Stimulated activated CD4-positive, alpha-beta T cell treated with anti-CD3 and anti-CD28 coated beads, TNF-alpha, amount 100 ng/mL, for 1 hour (primary cell): ENCODE data around the gene OLFM1.
"Not testable (repeated sequence)": the region's sequence is repeated elsewhere in the genome, so short reads cannot be mapped to it uniquely, and the experiment has no call there.

ENCODE experiments used
- DNase-seq, 3 donors: peaks; one replicate each; pipeline ENCODE4 v3.0.0-alpha.2; 2020; ENCODE audit warnings: low read depth in 3 of 3, low spot score in 1 of 3

The OLFM1 gene

DNA sequence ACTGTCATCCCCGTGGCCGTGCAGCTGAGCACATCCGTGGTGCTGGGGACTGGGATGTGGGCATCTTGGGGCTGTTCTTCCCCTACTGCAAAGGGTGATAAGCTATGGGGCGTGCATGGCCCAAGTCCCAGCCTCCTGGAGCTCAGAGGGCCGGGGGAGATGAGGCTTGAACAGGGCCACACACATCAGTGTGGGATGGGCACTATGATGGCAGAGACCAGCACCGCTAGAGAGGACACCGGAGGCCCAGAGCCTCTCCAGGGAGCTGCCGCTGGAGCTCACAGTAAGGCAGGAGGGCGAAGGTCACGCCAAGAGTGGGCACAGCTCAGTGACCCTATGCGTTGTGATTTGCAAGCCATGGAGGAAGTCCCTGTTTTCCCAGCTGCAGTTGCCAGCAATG lies 63.5 kb downstream of the OLFM1 start:
- DNase-seq: no peak

- no peak for DNase-seq
These were observed 64.5 kb downstream of the OLFM1 start for GRCh38 chr9:135151757-135152613.

GRCh38 chr9:135152614-135153334 lies 65.3 kb downstream of the OLFM1 start:
- no peak for DNase-seq

DNA sequence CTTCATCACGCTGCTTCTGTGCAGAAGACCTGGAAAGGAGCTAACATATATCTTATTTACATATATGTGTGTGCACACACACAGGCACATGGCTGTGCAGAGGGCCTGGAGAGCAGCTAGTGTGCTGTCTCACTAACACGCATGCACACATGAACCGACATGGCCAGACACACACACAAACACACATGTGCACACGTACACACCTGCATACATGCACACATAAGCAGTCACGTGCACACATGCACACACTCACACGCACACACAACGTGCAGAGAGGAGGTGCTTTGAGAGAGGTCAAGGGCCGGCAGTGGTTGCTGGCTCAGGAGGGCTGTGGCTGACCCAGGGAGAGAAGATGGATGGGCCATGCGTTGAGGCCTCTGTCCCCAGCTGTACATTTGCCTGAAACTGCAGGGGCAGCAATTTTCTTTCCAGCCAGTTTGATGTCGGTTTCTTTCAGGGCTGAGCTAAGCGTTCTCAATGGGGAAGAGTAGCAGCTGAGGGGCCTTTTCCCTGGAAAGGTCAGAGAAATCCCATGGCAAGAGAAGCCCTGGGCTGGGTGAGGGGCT lies 66.7 kb downstream of the OLFM1 start:
- no peak for DNase-seq

DNA sequence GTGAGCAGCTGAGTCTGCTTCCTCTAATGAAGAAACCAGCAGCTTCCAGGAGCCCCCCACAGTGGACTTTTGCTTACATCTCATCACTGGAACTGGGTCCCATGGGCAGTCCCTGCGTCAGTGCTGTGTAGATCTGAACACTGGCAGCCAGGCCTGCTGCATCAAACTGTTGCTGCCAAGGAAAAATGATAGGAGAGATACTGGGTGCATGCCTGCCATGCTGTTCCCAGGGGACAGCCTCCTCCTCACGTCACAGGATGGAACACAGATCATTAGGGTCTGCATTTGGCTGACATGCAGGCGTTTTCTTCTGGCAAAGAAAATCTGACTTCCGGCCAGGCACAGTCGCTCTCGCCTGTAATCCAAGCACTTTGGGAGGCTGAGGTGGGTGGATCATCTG lies 67.9 kb downstream of the OLFM1 start:
- no peak for DNase-seq

GRCh38 chr9:135156525-135157510 lies 69.3 kb downstream of the OLFM1 start:
- DNase-seq: no peak

- DNase-seq: no peak
These were observed 70.5 kb downstream of the OLFM1 start for GRCh38 chr9:135157856-135158563.

DNA sequence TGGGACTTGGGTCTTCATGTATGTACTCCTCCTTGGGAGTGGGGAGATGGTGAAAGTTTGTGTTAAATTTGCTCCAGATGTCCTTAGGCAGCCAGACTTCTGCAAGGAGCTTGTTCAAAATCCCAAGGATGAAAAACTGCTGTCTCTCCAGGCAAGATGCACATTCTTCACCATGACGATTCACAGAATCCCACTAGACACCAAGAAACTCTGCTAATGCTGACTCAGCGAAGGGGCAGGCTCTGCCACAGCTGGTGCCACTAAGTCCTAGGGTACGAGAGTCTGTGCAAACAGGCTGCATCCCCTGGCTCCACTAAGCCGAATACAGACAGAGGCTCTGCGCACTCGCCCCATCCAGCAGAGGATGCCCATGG lies 71.1 kb downstream of the OLFM1 start:
- DNase-seq: no peak

GRCh38 chr9:135159801-135160200 lies 72.3 kb downstream of the OLFM1 start:
- DNase-seq: no peak

DNA sequence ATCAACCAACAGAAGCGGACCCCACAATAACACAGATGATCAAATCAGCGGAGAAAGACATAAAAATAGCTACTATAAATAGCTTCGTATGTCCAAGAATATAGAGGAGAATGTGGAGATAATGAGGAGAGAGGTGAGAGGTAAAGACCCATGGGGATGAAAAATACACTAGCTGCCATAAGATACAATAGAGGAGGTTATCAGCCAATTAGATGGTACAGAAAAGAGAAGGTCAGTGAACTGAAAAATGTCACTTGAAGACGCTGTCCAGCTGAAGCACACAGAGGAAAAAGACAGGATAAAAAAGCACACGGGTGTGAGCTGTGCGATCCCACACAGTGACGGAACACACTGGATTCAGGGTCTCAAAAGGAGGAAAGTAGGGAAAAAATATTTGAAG lies 73.4 kb downstream of the OLFM1 start:
- no peak for DNase-seq

- DNase-seq: not testable (repeated sequence)
These were observed 75.1 kb downstream of the OLFM1 start for GRCh38 chr9:135162599-135162998.

DNA sequence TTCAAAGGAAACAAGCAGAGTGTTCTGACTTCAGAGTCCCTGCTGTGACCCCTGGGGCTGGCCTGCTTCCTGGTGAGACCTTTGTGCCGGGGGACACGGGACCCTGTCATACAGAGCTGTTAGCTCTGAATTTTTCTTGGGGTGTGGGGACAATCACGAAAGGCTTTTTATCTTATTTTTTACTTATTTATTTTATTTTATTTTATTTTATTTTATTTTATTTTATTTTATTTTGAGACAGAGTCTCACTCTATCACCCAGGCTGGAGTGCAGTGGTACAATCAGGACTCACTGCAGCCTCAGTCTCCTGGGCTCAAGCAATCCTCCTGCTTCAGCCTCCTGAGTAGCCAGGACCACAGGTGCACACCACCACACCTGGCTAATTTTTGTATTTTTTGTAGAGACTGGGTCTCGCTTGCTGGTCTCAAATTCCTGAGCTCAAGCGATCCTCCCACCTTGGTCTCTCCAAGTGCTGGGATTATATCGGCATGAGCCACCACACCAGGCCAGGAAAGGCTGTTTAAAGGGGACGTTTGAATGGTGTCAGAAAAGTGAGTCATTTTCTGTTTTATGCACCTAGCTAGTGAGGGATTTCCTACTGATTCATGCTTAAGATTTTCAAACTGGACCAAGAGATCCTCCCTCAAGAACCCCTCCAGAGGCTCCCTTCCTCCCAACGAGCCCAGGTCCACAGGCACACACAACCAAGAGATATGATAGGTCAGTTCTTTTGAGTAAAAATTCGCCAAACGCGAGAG lies 75.7 kb downstream of the OLFM1 start:
- no peak for DNase-seq

- no peak for DNase-seq
These were observed 76.6 kb downstream of the OLFM1 start for GRCh38 chr9:135164036-135164435.

DNA sequence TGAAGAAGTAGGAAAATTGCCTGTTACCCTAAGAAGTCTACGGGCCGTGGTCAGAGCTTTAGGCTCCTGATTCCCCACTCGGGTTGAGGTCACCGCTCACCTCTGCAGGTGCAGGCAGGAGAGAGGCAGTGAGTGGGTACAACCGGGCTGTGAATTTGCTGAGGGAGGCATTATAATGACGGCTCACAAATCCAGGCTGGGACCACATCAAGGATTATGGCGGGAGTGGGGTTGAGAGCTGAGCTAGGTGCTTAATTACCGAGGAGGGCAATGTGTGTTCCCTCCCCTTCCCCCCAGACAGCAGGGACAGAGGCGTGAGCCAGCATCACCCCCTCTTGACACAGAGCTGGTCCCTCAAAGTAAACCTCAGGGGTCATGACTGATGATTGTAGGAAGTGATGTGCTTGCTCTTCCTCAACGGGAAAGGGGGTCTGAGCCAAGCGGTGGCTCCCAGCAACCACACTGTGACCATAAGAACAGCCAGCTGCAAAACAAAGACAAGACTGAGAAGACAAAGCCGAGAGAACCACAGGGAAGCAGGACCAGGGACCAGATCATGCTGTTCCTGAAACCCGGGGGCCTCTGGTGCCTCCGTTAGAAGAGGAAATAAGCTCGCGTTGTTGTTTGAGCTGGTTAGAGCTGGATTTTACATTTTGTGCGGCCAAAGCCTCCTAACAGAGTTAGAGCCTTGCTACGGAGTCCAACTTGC lies 77.7 kb downstream of the OLFM1 start:
- DNase-seq: no peak

GRCh38 chr9:135165756-135166519 lies 78.5 kb downstream of the OLFM1 start:
- DNase-seq: no peak

DNA sequence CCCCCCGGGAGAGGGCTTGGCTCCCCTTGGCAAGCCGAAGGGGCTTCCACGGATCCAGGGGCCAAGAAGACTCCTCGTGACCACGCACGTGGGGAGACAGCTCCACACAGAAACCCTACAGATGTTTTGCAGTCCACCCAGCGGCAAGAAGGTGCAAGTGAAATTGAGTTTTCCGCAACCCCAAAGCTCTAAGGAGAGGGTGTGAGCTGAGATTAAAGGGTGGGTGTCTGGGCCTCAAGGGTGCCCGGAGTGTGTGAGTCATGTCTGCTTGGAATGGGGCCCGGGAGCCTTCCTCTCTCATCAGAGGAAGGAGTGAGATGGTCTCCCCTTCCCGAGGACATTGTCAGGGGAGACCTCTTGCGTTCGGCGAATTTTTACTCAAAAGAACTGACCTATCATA lies 79.1 kb downstream of the OLFM1 start:
- DNase-seq: no peak

- DNase-seq: no peak
These were observed 79.9 kb downstream of the OLFM1 start for GRCh38 chr9:135167356-135167755.
